OCI-LY3 (cell line): ENCODE results near the gene WDR86.

Experiments used
- EZH2phosphoT487 ChIP-seq: fragments of 200-600 bp; shearing (Covaris generic); IDR thresholded peaks from 2 replicates; pipeline ENCODE4 v1.6.1; 2018; ENCODE audit warnings: antibody characterized with exemption, mixed run types, low read depth
- TF ChIP-seq, protein P1 (sequence below): fragments of 200-600, 300-600 bp; sonication (generic); IDR thresholded peaks from 2 replicates; pipeline ENCODE4 v1.5.1; 2014; ENCODE audit warnings: antibody characterized with exemption, low read length, low read depth

DNA sequence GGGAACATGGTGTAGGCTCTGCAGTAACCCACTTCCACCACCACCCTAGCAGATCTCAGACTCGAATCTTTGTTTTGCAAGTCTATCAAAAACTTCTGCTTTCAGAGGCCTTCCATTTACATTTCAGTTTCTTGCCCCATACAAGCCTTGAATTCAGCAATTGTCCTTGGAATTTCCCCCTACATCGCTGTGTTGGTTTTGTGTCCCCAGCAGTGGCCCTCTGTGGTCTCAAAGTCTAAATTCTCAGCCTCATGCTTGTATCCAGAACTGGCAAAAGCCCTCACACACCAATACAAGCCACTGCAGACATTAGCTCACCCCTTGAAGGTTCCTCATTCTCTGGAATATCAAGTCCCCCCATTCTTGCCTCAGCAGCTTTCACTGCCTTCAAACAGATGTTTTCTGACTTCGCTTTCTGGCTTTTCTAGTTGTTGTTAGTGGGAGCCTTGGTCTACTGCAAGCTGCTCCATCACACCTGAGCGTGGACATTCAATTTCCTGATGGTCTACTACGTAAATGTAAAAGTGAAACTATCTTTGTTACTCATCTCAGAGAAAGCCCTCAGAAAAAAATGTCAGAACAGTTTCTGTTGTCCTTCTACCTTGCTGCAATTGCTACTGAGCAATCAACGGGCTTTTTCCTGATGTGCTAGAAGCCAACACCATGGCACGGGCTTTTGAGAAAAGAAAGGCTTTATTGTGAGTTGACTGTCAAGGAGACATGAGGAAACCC is 70.0 kb downstream of the WDR86 start:
- TF ChIP-seq, protein P1, sequence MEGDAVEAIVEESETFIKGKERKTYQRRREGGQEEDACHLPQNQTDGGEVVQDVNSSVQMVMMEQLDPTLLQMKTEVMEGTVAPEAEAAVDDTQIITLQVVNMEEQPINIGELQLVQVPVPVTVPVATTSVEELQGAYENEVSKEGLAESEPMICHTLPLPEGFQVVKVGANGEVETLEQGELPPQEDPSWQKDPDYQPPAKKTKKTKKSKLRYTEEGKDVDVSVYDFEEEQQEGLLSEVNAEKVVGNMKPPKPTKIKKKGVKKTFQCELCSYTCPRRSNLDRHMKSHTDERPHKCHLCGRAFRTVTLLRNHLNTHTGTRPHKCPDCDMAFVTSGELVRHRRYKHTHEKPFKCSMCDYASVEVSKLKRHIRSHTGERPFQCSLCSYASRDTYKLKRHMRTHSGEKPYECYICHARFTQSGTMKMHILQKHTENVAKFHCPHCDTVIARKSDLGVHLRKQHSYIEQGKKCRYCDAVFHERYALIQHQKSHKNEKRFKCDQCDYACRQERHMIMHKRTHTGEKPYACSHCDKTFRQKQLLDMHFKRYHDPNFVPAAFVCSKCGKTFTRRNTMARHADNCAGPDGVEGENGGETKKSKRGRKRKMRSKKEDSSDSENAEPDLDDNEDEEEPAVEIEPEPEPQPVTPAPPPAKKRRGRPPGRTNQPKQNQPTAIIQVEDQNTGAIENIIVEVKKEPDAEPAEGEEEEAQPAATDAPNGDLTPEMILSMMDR = no peak
- no peak for TF ChIP-seq EZH2phosphoT487
